GM21390 (cell line): Measurements from ENCODE around the gene ASB11.
A peak's percentile ranks its signal among the peaks of the same experiment; 100 is the strongest.

Experiments
- ATAC-seq: cut with Tn5 transposase; IDR thresholded peaks from one replicate; pipeline ENCODE4 v1.9.1; 2021; ENCODE audit not compliant: unreplicated experiment

Gene ASB11

DNA sequence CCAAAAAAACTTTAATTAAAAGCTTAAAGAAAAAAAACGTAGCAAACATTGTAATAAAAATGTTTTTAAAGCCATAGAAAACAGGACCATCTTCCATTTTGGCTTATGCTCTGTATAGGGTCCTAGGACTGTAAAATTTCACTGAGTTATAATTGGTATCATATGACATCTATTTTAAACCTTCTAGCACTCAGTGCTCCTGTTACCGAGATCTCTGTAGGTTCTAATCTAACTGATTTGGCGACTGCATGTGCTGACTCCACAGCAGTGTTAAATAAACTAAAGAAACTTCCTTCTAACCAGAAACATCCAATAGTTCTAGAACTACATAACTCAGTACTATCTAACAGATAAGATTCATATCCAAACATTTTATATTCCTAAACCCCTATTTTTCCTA is at the start of gene ASB11:
Gene ASB11 (minus strand): TSS at position 132 of the 400 bp plus-strand sequence. CDS start 35 bp downstream, at position 97.
- ATAC-seq = no peak

DNA sequence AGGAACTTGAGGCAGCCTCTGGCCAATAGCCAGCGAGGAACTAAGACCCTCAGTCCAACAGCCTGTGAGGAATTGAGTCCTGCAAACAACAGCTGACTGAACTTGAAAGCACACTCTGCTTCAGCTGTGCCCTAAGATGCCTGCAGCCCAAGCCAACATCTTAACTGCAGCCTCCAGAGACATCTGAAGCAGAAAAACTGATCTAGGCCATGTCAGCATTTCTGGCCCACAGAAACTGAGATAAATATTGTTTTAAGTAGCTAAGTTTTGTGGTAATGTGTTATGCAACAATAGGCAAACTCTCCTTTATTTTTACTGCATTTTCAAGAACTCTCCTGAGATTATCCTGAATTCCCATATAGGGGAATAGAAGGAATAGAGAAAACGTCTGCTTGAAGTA is 44.3 kb upstream of the ASB11 start:
- no peak for ATAC-seq

DNA sequence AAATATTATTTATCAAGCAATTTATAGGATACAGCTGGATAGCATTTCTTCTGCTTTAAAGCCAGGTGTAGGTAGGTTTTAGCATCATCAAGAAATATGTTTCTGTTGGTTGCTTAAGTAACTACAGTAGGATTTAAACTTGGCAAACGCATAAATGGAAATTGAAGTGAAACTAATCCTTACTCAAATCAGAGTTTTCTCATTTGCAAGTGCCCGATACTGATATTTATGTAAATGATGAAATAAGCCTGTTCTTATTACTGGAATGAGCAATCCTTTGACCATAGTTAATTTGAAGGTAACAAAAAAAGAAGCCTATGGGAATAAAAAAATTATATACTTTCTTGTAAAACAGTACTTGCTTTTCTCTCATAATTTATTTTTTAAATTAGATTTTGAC is 43.1 kb upstream of the ASB11 start:
- no peak for ATAC-seq

DNA sequence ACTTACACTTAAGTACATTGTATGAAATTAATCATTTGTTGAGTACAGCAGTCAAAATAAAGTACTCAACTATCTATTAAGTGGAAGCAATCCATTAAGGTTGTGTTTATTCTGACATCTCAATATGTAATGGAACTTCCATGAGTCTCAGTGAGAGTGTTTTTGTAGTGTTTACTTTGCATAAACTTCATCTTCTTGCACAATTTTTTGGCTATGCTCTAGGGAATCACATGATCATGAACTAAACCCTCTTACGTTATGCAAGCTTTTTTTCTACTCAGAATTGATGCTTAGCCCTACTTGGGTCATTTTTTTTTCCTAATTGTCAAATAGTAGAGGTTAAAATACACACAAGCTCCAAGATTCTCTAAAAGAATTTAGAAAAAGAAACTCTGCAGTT is 41.0 kb upstream of the ASB11 start:
- ATAC-seq = no peak

DNA sequence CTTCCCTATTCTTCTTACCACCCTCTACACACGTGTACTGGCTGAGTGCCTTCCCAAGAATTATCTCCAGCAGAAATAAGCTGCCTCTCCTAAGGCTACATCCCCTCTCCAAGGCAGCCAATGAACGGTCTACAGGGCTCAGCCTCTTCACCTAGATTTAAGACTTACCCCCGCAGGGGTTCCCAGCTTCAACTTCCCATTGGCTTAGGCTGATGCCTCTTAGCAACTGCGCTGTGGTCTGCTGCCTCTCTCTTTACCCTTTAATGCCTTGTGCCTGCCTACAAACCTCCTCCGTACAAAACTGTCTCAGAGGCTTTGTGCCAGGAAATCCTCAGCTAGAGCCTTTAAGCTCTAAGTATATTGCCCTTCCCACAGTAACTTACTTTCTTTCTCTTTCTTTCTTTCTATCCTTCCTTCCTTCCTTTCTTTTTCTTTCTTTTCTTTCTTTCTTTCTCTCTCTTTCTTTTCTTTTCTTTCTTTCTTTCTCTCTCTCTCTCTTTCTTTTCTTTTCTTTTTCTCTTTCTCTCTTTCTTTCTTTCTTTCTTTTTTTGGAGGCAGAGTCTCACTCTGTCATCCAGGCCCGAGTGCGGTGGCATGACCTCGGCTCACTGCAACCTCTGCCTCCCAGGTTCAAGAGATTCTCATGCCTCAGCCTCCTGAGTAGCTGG is 35.0 kb upstream of the ASB11 start:
- no peak for ATAC-seq

DNA sequence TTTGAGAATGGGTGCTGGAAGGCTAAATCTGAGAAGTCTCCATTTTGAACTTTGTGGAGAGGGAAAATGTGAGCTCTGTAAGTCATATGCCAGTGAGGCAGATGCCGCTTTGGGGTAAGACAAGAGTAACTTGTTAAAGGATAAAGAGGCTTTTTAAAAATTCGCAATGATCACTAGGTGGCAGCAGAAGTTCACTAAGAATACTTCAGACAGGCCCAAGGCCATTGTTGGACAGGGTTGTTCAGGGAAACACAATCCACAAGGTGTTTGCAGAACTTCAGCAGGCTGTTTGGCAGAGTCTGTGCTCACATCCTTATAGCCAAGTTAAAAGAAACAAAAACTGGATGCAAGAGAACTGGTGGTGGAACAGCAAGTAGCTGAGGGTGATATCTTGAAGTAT is 33.6 kb upstream of the ASB11 start:
- ATAC-seq = peak; percentile 63

DNA sequence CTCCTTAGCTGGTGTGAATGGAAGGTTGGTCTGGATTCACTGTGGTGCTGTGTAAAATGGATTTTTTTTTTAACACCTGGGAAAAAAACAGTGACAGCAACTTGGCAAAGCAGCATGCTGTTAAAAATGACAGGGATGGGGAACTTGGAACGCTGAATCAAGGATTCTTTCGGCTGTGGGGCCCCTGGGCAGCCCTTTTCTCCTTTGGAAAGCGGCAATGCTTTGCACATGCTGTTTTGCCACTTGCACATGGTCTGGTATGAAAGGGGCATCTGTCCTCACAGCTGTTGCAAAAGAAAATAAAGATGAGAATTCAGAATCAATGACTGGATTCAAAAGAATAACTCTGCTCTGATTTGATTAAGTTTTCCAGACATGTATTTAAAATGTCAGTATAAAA is 30.5 kb upstream of the ASB11 start:
- ATAC-seq = no peak

DNA sequence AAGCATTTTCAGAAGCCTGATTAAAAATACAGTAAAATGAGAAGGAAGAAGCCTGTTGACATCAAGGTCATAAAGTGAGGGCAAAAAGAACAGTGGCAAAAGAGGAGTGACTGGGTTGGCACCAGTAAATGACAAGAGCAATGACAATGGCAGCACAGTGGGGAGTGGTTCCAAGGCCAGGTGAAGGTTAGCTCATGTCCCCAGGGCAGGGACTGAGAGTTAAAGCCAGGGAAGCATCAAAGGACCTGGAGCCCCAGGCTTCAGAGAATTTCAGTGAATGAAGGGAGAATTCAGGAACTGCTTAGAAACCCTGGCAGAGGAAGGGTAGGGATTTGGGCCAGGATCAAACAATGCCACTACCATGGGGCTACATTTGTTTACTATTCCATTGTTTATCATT is 28.7 kb upstream of the ASB11 start:
- no peak for ATAC-seq

DNA sequence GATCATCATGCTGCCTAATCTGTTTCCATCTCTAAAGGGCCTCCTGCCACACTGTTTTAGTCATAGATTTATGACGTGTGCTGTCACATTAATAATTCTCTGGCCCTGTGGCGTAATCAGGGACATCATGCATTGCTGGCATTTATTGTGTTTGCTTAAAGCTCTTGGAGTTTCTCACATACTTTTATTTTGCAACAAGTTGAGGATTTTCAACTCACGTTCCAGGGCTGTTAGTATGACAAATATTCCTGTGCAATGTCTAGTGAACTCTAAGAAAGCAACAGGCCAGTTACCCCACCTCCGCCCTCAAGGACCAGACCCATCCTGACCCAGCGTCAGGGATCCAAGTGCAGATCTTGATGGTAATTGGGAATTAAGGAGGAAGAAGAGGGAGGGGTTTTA is 27.6 kb upstream of the ASB11 start:
- no peak for ATAC-seq

- ATAC-seq = no peak
Measured at GRCh38 chrX:15340867-15341266, 25.4 kb upstream of the ASB11 start.

DNA sequence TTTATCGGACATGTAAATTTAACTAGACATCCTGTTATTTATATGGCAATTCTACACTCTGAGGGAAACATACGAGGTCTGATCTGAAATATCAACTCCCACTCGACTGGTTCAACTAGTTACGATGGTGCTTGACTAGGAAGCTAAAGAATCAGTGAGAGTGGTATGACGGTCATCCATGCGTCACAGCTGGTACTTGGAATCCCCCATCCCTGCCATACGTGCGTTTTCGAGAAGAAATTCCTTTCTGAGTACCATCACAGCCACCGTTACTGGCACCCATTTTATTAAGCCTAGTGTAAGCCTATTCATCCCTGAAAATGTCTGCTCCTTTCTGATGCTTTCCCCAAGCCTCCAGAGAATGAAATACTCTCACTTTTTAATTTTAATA is 20.6 kb upstream of the ASB11 start:
- ATAC-seq = no peak

DNA sequence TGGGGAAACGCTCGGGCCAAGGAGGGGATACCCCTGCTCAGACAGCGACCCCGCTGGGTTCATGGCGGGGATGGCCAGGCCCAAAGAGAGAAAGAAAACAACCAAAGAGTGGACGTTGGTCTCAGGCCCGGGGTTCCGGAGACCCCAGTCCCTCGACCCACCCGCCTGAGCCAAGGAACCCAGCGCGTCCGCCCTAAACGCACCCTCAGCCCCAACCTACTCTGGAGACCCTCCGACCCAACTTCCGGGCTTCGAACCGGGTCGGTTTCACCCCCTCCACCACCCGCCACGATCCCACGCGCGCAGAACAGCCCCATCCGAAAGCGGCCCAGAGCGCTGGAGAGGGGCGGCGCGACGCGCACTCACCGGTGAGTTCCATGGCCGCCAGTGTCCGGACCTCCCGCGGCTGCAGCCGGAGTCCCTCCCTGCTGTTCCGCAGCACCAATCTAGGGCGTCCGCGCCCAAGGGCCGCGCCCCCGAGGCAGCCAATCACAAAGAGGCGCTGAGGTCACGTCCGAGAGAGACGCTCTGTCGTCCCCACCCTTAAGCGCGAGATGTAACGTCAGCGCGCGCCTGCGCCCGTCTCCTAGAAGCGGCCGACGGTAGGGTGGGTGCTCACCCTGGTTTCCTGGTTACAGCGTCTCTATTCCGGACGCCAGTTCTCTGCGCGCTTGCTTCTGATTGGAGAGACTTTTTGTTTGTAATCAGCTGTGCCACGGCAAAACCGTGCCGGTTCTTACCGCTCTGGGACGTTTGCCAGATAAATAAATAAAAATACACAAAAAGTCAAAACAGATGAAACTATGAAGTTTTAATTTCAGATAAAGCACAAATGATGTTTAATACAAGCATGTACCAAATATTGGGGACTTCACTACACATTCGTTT is 19.9 kb upstream of the ASB11 start, which contains the start of gene PIGA:
Gene PIGA (minus strand): TSS at position 389 of the 888 bp plus-strand sequence. CDS start 3,593 bp downstream, outside the sequence.
- peak; percentile 99 for ATAC-seq

- no peak for ATAC-seq
Measured at GRCh38 chrX:15334561-15334960, 19.1 kb upstream of the ASB11 start.

DNA sequence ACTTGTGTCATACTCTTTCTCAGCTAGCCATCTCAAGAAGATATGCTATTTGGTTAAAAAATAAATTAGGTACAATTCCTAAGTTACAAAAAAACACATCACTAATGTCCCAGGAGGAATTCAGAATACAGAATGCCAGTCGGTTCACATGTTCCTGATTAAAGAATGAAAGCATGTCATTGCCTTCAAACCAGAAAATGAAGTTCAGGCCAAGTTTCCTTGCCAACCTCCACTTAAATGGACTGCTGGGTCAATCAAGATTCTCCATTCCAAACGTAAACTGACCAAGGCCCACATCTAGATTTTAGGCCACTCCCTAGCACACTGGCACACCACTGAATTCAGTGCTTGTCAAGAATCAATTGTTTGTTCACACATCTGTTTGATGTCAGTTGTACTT is 13.4 kb upstream of the ASB11 start:
- ATAC-seq = no peak

DNA sequence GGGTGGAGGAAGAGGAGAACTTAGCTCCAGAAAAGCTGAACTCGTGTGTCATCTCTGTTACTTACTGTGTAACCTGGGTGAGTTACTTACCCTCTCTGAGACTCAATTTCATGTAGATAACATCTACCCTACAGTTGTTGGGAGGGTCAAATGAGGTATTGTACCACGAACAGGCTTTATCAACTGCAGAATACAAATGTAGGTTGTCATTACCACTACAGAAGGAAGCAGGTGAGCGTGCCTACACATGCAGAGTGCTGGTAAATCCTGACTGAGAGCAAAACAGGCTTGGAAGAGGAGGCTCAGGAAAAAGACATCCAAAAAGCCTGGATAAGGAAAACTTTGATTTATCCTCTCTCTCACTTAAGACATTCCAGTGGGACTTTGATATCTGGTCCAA is 12.7 kb upstream of the ASB11 start:
- ATAC-seq = no peak

- ATAC-seq = no peak
Measured at GRCh38 chrX:15322472-15322871, 7.0 kb upstream of the ASB11 start.

- no peak for ATAC-seq
Measured at GRCh38 chrX:15322072-15322471, 6.6 kb upstream of the ASB11 start.

DNA sequence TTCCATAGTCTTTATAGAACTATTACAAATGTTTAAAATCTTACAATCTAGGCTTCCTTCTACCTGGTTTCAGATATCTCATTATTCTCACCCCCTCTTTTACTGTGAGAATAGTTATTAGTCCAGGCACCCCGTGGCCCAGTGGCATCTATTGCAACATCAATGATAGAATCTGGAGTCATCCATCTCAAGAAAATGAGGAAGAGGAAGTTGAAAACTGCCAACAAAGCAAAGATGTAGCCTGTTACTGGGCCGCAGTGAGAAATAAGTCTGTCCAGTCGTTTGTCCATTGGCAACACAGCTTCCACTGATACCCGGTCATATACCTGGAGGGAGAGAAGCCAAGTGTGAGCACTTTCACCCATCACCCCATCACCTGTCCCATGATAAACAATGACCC is 6.0 kb upstream of the ASB11 start:
- no peak for ATAC-seq

DNA sequence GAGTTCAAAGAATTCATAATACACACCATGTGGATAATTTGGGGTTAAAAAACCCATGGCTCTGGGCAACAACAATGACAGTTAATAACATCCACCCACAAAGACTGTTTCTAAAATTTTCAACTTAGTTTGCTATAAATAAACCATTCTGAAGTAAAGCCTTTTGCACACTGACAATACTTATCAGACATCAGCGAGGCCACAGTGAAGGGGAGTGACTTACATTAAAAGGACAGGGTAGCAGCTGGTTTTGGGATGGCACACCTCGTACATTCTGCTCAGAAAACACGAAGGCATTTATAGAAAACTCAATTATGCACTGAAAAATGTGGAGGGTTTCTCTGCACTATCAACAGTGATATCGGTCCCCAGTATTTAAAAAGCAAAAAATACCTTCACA is 4.9 kb upstream of the ASB11 start:
- ATAC-seq = no peak

DNA sequence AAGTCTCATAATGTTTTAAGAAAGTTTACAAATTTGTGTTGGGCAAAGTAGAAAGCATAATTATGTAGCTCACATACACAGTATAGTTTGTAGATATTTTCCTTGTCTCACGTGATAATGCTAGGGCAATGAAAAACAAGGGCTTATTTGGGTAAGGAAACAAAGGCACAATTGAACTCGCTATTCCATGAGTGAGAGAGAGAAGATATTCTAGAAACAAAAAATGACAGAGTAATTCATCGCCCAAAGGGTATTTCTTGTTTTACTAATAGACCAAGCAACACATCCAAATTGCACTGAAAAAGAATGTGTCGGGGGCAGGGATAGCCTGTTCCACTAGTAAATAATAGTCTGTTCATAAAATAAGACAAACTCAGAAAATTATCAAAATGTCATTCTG is 3.6 kb upstream of the ASB11 start:
- ATAC-seq = no peak

- ATAC-seq = no peak
Measured at GRCh38 chrX:15314472-15314871, 968 bp downstream of the ASB11 start.

- no peak for ATAC-seq
Measured at GRCh38 chrX:15311119-15311518, 4.3 kb downstream of the ASB11 start.
